K562 (cell line): ENCODE data around the gene HKDC1. TPM values are rescaled to one million over a fixed set of nuclear protein-coding genes. Genes with fewer than 3 reads are reported as not detected.

Source experiments
- ARID1B ChIP-seq: fragments of 450-650 bp; IDR thresholded peaks from 2 replicates; pipeline ENCODE4 v1.6.1; 2016; ENCODE audit warnings: antibody characterized with exemption, mild to moderate bottlenecking, inconsistent platforms
- CBX1 ChIP-seq: sonication (generic); IDR thresholded peaks from 2 replicates; pipeline ENCODE4 v1.6.1; 2016; ENCODE audit warnings: antibody characterized with exemption, low read depth, mild to moderate bottlenecking
- FOXP1 ChIP-seq: sonication (generic); formaldehyde crosslinking; IDR thresholded peaks from 2 replicates; pipeline ENCODE4 v1.8.0; 2022; ENCODE audit warnings: mild to moderate bottlenecking, missing genetic modification reagents
- HCFC1 ChIP-seq: IDR thresholded peaks from 2 replicates; pipeline ENCODE4 v1.6.1; 2012; ENCODE audit warnings: low read depth, low read length, improper control_type of control experiment
- KLF1 ChIP-seq: fragments of 450-650 bp; IDR thresholded peaks from 2 replicates; pipeline ENCODE4 v1.6.1; 2016; ENCODE audit warnings: missing genetic modification characterization, missing compliant biosample characterization
- NR2C1 ChIP-seq, 2 experiments: fragments of 450-650 bp; IDR thresholded peaks; 2 replicates each; pipeline ENCODE4 v1.6.1; 2017; ENCODE audit warnings: mild to moderate bottlenecking in 2 of 2, antibody characterized with exemption in 1 of 2, inconsistent platforms in 1 of 2, missing compliant biosample characterization in 1 of 2, missing genetic modification characterization in 1 of 2
- NRF1 ChIP-seq, 2 experiments: fragments of 450-650 bp; IDR thresholded peaks in 1 of 2; conservative IDR thresholded peaks in 1 of 2; 2 replicates each; pipeline ENCODE4 v1.6.1; 2014; ENCODE audit warnings: mild to moderate bottlenecking in 2 of 2
- PTBP1 ChIP-seq: fragments of 200-400 bp; formaldehyde crosslinking; IDR thresholded peaks from 2 replicates; pipeline ENCODE4 v1.6.1; 2017; ENCODE audit warnings: low read depth, low read length
- RFX5 ChIP-seq: IDR thresholded peaks from 2 replicates; pipeline ENCODE4 v1.6.1; 2011; ENCODE audit warnings: low read depth, mild to moderate bottlenecking, improper control_type of control experiment, low read length
- TEAD2 ChIP-seq: fragments of 450-650 bp; IDR thresholded peaks from 2 replicates; pipeline ENCODE4 v1.6.1; 2016; ENCODE audit warnings: missing genetic modification characterization, control low read depth, missing compliant biosample characterization
- TOE1 ChIP-seq, 2 experiments: fragments of 450-650 bp in 1 of 2; sonication (generic) in 1 of 2; formaldehyde crosslinking in 1 of 2; IDR thresholded peaks; 2 replicates each; pipeline versions ENCODE4 v1.7.1 to v1.8.0; 2016 to 2022; ENCODE audit warnings: borderline replicate concordance in 2 of 2, mild to moderate bottlenecking in 2 of 2, antibody characterized with exemption in 1 of 2, inconsistent platforms in 1 of 2, low read depth in 1 of 2, missing genetic modification reagents in 1 of 2, moderate library complexity in 1 of 2
- ZC3H4 ChIP-seq: sonication (generic); formaldehyde crosslinking; IDR thresholded peaks from 2 replicates; pipeline ENCODE4 v1.9.0; 2021; ENCODE audit warnings: missing genetic modification reagents, borderline replicate concordance
- ZNF121 ChIP-seq: sonication (generic); formaldehyde crosslinking; conservative IDR thresholded peaks from 2 replicates; pipeline ENCODE4 v1.8.0; 2022; ENCODE audit warnings: missing genetic modification reagents
- polyA plus RNA-seq, 8 experiments: library from polyadenylated mRNA; depleted of rRNA in 4 of 8; stranded (reverse) in 5 of 8; unstranded in 3 of 8; fragments of >200 nt; fragmentation: Nextera tagmentation in 2 of 8; fragmentation: Illumina TruSeq in 1 of 8; extraction: Ambion mirVana in 2 of 8; extraction: Trizol in 1 of 8; gene quantifications; 2 replicates each; pipeline versions ENCODE4 v1.2.1 to v1.2.3, GENCODE V29; 2011 to 2014; ENCODE audit warnings: inconsistent platforms in 1 of 8, missing spikeins in 1 of 8
- total RNA-seq, 7 experiments: library from RNA; depleted of rRNA in 6 of 7; stranded (reverse); fragments of >200 nt in 6 of 7; fragmentation: Illumina TruSeq in 2 of 7; extraction: Trizol in 2 of 7; gene quantifications; 2 replicates each; pipeline versions ENCODE4 v1.2.1 to v1.2.3, GENCODE V29; 2011 to 2021; ENCODE audit warnings: low replicate concordance in 1 of 7
- TF ChIP-seq, protein P1 (sequence below), 3 experiments: IDR thresholded peaks in 2 of 3; conservative IDR thresholded peaks in 1 of 3; 2 replicates each; pipeline ENCODE4 v1.5.1; 2011 to 2012; ENCODE audit warnings: low read length in 3 of 3, mild to moderate bottlenecking in 3 of 3, control low read depth in 2 of 3, improper control_type of control experiment in 1 of 3, inconsistent platforms in 1 of 3, low read depth in 1 of 3, mixed read lengths in 1 of 3, moderate library complexity in 1 of 3; ENCODE audit not compliant: insufficient read depth in 2 of 3
- TF ChIP-seq, protein P2 (sequence below): sonication (generic); formaldehyde crosslinking; IDR thresholded peaks from 2 replicates; pipeline ENCODE4 v1.9.0; 2022; ENCODE audit warnings: mild to moderate bottlenecking, missing genetic modification reagents
- TF ChIP-seq, protein P3 (sequence below), 2 experiments: fragments of 250-450 bp in 1 of 2; fragments of 450-650 bp in 1 of 2; sonication (Bioruptor Pico) in 1 of 2; IDR thresholded peaks; 2 replicates each; pipeline versions ENCODE4 v1.6.1 to v1.8.0; 2016 to 2021; ENCODE audit warnings: mild to moderate bottlenecking in 2 of 2, moderate library complexity in 2 of 2, missing compliant biosample characterization in 1 of 2, missing genetic modification characterization in 1 of 2
- TF ChIP-seq, protein P4 (sequence below): sonication (generic); formaldehyde crosslinking; IDR thresholded peaks from 2 replicates; pipeline ENCODE4 v1.8.1; 2023; ENCODE audit warnings: mild to moderate bottlenecking, missing genetic modification reagents
- TF ChIP-seq, protein P5 (sequence below): sonication (generic); formaldehyde crosslinking; IDR thresholded peaks from 2 replicates; pipeline ENCODE4 v1.8.1; 2023; ENCODE audit warnings: mild to moderate bottlenecking, missing genetic modification reagents

The HKDC1 gene
- total and polyA plus RNA-seq, 9 of the 15 experiments (the other 6 are each of a cell fraction or from before 2014, with no cell fraction given), result 0.04 to 0.22 (median 0.11) TPM; not detected in 5

DNA sequence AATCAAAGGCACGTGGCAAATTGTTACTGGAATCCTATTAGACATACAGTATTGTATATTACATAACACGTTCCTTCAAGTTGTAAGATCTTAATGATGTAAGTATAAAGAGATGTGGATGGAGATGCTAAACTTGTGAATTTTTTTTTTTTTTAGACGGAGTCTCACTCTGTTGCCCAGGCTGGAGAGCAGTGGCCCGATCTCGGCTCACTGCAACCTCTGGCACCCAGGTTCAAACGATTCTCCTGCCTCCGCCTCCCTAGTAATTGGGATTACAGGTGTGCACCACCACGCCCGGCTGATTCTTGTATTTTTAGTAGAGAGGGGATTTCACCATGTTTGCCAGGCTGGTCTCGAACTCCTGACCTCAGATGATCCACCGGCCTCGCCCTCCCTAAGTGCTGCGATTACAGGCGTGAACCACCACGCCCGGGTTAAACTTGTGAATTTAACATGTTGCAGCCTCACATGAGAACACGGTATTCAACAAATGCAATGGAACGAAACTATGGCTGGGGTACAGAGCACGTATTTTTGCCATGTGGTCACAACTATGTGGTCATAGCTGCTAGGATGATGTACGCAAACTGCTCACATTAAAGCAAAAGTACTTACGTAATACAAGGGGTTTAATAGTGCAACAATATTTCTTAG, 40.9 kb upstream of the HKDC1 start (continued):
- TF ChIP-seq, protein P1, sequence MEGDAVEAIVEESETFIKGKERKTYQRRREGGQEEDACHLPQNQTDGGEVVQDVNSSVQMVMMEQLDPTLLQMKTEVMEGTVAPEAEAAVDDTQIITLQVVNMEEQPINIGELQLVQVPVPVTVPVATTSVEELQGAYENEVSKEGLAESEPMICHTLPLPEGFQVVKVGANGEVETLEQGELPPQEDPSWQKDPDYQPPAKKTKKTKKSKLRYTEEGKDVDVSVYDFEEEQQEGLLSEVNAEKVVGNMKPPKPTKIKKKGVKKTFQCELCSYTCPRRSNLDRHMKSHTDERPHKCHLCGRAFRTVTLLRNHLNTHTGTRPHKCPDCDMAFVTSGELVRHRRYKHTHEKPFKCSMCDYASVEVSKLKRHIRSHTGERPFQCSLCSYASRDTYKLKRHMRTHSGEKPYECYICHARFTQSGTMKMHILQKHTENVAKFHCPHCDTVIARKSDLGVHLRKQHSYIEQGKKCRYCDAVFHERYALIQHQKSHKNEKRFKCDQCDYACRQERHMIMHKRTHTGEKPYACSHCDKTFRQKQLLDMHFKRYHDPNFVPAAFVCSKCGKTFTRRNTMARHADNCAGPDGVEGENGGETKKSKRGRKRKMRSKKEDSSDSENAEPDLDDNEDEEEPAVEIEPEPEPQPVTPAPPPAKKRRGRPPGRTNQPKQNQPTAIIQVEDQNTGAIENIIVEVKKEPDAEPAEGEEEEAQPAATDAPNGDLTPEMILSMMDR (IDR thresholded peaks at IDR 0.05 in 2 of 3, conservative IDR thresholded peaks at IDR 0.05 in 1 of 3; ENCODE audit: insufficient read depth in 2 of 3, low read depth in 1 of 3, low read length in 3 of 3), result no peak
- peak; percentile 40; the same call in 1 of the 2 replicates for TF ChIP-seq FOXP1
- peak; percentile 62; the same call in 1 of the 2 replicates for TF ChIP-seq RFX5
- TF ChIP-seq HCFC1, result no peak
- TF ChIP-seq NR2C1 (IDR thresholded peaks at IDR 0.05), result no peak
- TF ChIP-seq NR2C1 (tag; IDR thresholded peaks at IDR 0.05), result 0 out of 2 replicates have a peak, but pooled peaks have one; percentile 17
- TF ChIP-seq ZNF121 (CRISPR knock-in tag), result peak; percentile 94
- 0 out of 2 replicates have a peak, but pooled peaks have one; percentile 40 for TF ChIP-seq CBX1
- peak; percentile 41; the same call in 1 of the 2 replicates for TF ChIP-seq ARID1B
- TF ChIP-seq, protein P2, sequence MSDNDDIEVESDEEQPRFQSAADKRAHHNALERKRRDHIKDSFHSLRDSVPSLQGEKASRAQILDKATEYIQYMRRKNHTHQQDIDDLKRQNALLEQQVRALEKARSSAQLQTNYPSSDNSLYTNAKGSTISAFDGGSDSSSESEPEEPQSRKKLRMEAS, result no peak
- TF ChIP-seq PTBP1, result no peak
- TF ChIP-seq TOE1 (IDR thresholded peaks at IDR 0.05; ENCODE audit: borderline replicate concordance), result no peak
- 0 out of 2 replicates have a peak, but pooled peaks have one; percentile 47 for TF ChIP-seq TOE1 (CRISPR knock-in tag; IDR thresholded peaks at IDR 0.05; ENCODE audit: borderline replicate concordance, low read depth)
- no peak for TF ChIP-seq NRF1 (conservative IDR thresholded peaks at IDR 0.05 in 1 of 2, IDR thresholded peaks at IDR 0.05 in 1 of 2)
- TF ChIP-seq TEAD2, result 0 out of 2 replicates have a peak, but pooled peaks have one; percentile 4
- TF ChIP-seq KLF1, result peak; percentile 70; the same call in 1 of the 2 replicates
- TF ChIP-seq, protein P3, sequence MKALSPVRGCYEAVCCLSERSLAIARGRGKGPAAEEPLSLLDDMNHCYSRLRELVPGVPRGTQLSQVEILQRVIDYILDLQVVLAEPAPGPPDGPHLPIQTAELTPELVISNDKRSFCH (CRISPR knock-in tag; IDR thresholded peaks at IDR 0.05), result no peak
- TF ChIP-seq, protein P3 (tag; IDR thresholded peaks at IDR 0.05), result peak; percentile 11; the same call in 1 of the 2 replicates
- peak; percentile 79; the same call in 1 of the 2 replicates for TF ChIP-seq ZC3H4 (CRISPR knock-in tag)
- TF ChIP-seq, protein P4, sequence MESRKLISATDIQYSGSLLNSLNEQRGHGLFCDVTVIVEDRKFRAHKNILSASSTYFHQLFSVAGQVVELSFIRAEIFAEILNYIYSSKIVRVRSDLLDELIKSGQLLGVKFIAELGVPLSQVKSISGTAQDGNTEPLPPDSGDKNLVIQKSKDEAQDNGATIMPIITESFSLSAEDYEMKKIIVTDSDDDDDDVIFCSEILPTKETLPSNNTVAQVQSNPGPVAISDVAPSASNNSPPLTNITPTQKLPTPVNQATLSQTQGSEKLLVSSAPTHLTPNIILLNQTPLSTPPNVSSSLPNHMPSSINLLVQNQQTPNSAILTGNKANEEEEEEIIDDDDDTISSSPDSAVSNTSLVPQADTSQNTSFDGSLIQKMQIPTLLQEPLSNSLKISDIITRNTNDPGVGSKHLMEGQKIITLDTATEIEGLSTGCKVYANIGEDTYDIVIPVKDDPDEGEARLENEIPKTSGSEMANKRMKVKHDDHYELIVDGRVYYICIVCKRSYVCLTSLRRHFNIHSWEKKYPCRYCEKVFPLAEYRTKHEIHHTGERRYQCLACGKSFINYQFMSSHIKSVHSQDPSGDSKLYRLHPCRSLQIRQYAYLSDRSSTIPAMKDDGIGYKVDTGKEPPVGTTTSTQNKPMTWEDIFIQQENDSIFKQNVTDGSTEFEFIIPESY (CRISPR knock-in tag), result no peak
- TF ChIP-seq, protein P5, sequence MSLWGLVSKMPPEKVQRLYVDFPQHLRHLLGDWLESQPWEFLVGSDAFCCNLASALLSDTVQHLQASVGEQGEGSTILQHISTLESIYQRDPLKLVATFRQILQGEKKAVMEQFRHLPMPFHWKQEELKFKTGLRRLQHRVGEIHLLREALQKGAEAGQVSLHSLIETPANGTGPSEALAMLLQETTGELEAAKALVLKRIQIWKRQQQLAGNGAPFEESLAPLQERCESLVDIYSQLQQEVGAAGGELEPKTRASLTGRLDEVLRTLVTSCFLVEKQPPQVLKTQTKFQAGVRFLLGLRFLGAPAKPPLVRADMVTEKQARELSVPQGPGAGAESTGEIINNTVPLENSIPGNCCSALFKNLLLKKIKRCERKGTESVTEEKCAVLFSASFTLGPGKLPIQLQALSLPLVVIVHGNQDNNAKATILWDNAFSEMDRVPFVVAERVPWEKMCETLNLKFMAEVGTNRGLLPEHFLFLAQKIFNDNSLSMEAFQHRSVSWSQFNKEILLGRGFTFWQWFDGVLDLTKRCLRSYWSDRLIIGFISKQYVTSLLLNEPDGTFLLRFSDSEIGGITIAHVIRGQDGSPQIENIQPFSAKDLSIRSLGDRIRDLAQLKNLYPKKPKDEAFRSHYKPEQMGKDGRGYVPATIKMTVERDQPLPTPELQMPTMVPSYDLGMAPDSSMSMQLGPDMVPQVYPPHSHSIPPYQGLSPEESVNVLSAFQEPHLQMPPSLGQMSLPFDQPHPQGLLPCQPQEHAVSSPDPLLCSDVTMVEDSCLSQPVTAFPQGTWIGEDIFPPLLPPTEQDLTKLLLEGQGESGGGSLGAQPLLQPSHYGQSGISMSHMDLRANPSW (CRISPR knock-in tag), result no peak
